ENCODE data around the gene CASP2.

CASP2 gene

GRCh38 chr7:143331179-143331801 is 43.1 kb downstream of the CASP2 start:
- DNase-seq (ENCODE audit: low spot score) (no peak), FAIRE-seq (no peak)

- DNase-seq (ENCODE audit: low spot score) (no peak), FAIRE-seq (no peak)
Observed at GRCh38 chr7:143334244-143334643, 46.1 kb downstream of the CASP2 start.

GRCh38 chr7:143337216-143337615 is 49.1 kb downstream of the CASP2 start:
- DNase-seq (ENCODE audit: low spot score) (no peak), FAIRE-seq (no peak)

- FAIRE-seq (no peak), DNase-seq (ENCODE audit: low spot score) (no peak)
Observed at GRCh38 chr7:143341842-143342241, 53.7 kb downstream of the CASP2 start.

- FAIRE-seq (no peak), DNase-seq (ENCODE audit: low spot score) (no peak)
Observed at GRCh38 chr7:143343596-143343995, 55.4 kb downstream of the CASP2 start.

GRCh38 chr7:143345428-143345900 is 57.3 kb downstream of the CASP2 start:
- DNase-seq (ENCODE audit: low spot score) (no peak), FAIRE-seq (no peak)

GRCh38 chr7:143346018-143346417 is 57.9 kb downstream of the CASP2 start:
- FAIRE-seq (no peak), DNase-seq (ENCODE audit: low spot score) (no peak)

GRCh38 chr7:143347950-143348349 is 59.8 kb downstream of the CASP2 start:
- DNase-seq (ENCODE audit: low spot score) (no peak), FAIRE-seq (no peak)

- DNase-seq (ENCODE audit: low spot score) (no peak), FAIRE-seq (no peak)
Observed at GRCh38 chr7:143351060-143351459, 62.9 kb downstream of the CASP2 start.

- FAIRE-seq (no peak), DNase-seq (ENCODE audit: low spot score) (no peak)
Observed at GRCh38 chr7:143351574-143351973, 63.4 kb downstream of the CASP2 start.

GRCh38 chr7:143352531-143353002 is 64.4 kb downstream of the CASP2 start:
- no peak for DNase-seq (ENCODE audit: low spot score)
- FAIRE-seq, result no peak

GRCh38 chr7:143354376-143354775 is 66.2 kb downstream of the CASP2 start:
- FAIRE-seq, result no peak
- DNase-seq (ENCODE audit: low spot score), result no peak

GRCh38 chr7:143354965-143355364 is 66.8 kb downstream of the CASP2 start:
- no peak for DNase-seq (ENCODE audit: low spot score)
- FAIRE-seq, result no peak

GRCh38 chr7:143355450-143356385 is 67.6 kb downstream of the CASP2 start:
- FAIRE-seq (no peak), DNase-seq (ENCODE audit: low spot score) (no peak)

- no peak for DNase-seq (ENCODE audit: low spot score)
- no peak for FAIRE-seq
Observed at GRCh38 chr7:143356414-143357050, 68.4 kb downstream of the CASP2 start.
